ENCODE measurements around the gene DOK6. TPM values are rescaled to one million over a fixed set of nuclear protein-coding genes. Genes with fewer than 3 reads are reported as not detected.
A peak's percentile ranks its signal among the peaks of the same experiment; 100 is the strongest.

DOK6 gene
- total and polyA plus RNA-seq, 2 experiments from 2014 or later, result 0.29 to 0.42 TPM

GRCh38 chr18:69854455-69854854, 453.8 kb downstream of the DOK6 start:
- no peaks in the 10 kb centered on the region; the same call in 2 of the 3 replicates for H3K9me3 Mint-ChIP-seq
- H3K4me3 Mint-ChIP-seq, result no peak overlapping the region

More at GRCh38 chr18:69854455-69854854, 453.8 kb downstream of the DOK6 start:
- Histone ChIP-seq H3K4me3 (no peak overlapping the region), H3K4me2 (no peak overlapping the region), H4K20me1 (replicated peaks; ENCODE audit: insufficient read depth) (no peaks in the 10 kb centered on the region), H2AFZ (peak overlapping the region; percentile 64; the same call in 1 of the 2 replicates), H3K79me2 (replicated peaks; ENCODE audit: insufficient read depth) (no peaks in the 10 kb centered on the region), H3K4me1 (ENCODE audit: insufficient read depth) (no peaks in the 10 kb centered on the region), H3K27ac (ENCODE audit: low read depth) (no peak overlapping the region), H3K9me2 (ENCODE audit: insufficient read depth) (no peaks in the 10 kb centered on the region), H3K27me3 (ENCODE audit: insufficient read depth) (no peaks in the 10 kb centered on the region), H3K36me3 (ENCODE audit: insufficient read depth) (no peaks in the 10 kb centered on the region), H3F3A (replicated peaks; ENCODE audit: low read depth) (no peaks in the 10 kb centered on the region)
- no peak overlapping the region for H3K27ac Mint-ChIP-seq
- DNase-seq (ENCODE audit: low spot score) (peak; percentile 29), ATAC-seq (peak; percentile 44; the same call in 2 of the 3 replicates)
- peaks cover 2% of the 10 kb centered on the region for H3K27me3 Mint-ChIP-seq (ENCODE audit: insufficient read depth, low read depth, poor library complexity)
- no peaks in the 10 kb centered on the region for H3K36me3 Mint-ChIP-seq (ENCODE audit: low read depth)
- TF ChIP-seq CREB1 (CRISPR knock-in tag; IDR thresholded peaks at IDR 0.05; ENCODE audit: low read depth) (no peak), EZH2phosphoT487 (IDR thresholded peaks at IDR 0.05; ENCODE audit: unreplicated experiment) (no peak), REST (IDR thresholded peaks at IDR 0.05; ENCODE audit: unreplicated experiment) (no peak), CTCF (conservative IDR thresholded peaks at IDR 0.05; ENCODE audit: low read depth in 2 of 2) (peak; percentile 30 to 53)
- H3K4me1 Mint-ChIP-seq, result 0 out of 3 replicates have a peak, but pooled peaks cover 2% of the 10 kb centered on the region
